ENCODE data around the gene MYT1. TPM values are rescaled to one million over a fixed set of nuclear protein-coding genes. Genes with fewer than 3 reads are reported as not detected.

Gene MYT1
- polyA plus RNA-seq, 3 donors = not detected

GRCh38 chr20:64157878-64158277 lies 6.4 kb upstream of the MYT1 start:
- Histone ChIP-seq H4K20me1 (ENCODE audit: insufficient read depth, low read length) (no peaks in the 10 kb centered on the region), H3K4me3 (replicated peaks in 1 of 3; ENCODE audit: low read depth in 2 of 3, low read length in 3 of 3) (no peak overlapping the region), H2AFZ (ENCODE audit: insufficient read depth, low read depth, low read length, poor library complexity, severe bottlenecking) (no peak overlapping the region), H3K27me3 (ENCODE audit: control insufficient read depth in 2 of 2, insufficient read depth in 2 of 2, low read length in 2 of 2) (peaks cover 0 to 26% of the 10 kb centered on the region in 2 donors), H3K4me2 (replicated peaks; ENCODE audit: extremely low read depth, low read length, poor library complexity, severe bottlenecking) (no peak overlapping the region), H3K79me2 (ENCODE audit: insufficient read depth, low read length) (no peaks in the 10 kb centered on the region), H3K9me3 (replicated peaks in 1 of 2; ENCODE audit: control insufficient read depth in 1 of 2, insufficient read depth in 1 of 2, low read length in 2 of 2) (no peaks in the 10 kb centered on the region), H3K9ac (ENCODE audit: insufficient read depth, low read length, poor library complexity, severe bottlenecking) (no peak overlapping the region), H3K36me3 (replicated peaks in 1 of 2; ENCODE audit: control insufficient read depth in 1 of 2, insufficient read depth in 2 of 2, low read length in 2 of 2) (no peaks in the 10 kb centered on the region), H3K27ac (ENCODE audit: low read depth in 1 of 2, low read length in 2 of 2) (no peak overlapping the region), H3K4me1 (ENCODE audit: control insufficient read depth in 1 of 2, insufficient read depth in 2 of 2, low read length in 2 of 2) (no peaks in the 10 kb centered on the region)
- no peaks in the 10 kb centered on the region for H3K36me3 Mint-ChIP-seq
- H3K27ac Mint-ChIP-seq = no peak overlapping the region
- H3K4me1 Mint-ChIP-seq = no peaks in the 10 kb centered on the region
- peaks cover 0 to 3% (median 0%) of the 10 kb centered on the region in 7 donors for H3K9me3 Mint-ChIP-seq
- TF ChIP-seq CTCF (IDR thresholded peaks at IDR 0.05) = no peak
- WGBS (ENCODE audit: insufficient coverage) = 88% methylated on average over 1 of the region's 1 CpG
- intact Hi-C loops (cut with micrococcal nuclease) = no loop called here
- no peak overlapping the region for H3K4me3 Mint-ChIP-seq
- no peak for DNase-seq
- H3K27me3 Mint-ChIP-seq (ENCODE audit: low read depth in 3 of 3) = peaks cover 18 to 33% (median 24%) of the 10 kb centered on the region in 3 donors

DNA sequence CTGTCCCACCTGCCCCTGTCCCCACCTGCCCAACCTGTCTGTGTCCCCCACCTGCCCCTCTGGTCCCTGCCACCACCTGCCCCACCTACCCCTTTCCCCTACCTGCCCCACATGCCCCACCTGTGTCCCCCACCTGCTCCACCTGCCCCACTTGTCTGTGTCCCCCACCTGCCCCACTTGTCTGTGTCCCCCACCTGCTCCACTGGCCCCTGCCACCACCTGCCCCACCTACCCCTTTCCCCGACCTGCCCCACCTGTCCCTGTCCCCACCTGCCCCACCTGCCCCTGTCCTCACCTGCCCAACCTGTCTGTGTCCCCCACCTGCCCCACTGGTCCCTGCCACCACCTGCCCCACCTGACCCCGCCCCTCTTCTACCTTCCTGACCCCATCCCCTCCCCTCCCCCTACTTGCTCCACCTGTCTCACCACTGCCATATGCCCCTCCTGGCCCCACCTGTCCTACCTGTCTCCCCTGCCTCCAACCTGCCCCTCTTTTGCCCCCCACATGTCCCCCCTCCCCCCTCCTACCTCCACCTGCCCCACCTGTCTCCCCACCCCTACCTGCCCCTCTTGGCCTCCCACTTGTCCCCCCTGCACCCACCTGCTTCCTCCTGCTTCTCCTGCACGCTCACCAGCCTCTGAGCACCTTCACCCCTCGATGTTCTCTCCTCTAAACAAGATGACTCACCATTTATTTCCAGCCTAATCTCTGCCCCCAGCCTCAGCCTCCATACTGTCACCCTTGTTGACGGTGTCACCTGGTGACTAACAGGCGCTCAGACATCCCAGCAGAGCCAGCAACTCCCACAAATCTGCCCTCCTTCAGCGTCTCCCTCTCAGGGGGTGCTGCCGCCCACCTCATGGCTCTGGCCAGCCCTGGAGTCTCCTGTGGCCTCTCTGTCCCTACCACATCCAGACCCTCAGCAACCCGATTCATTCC lies 5.6 kb upstream of the MYT1 start:
- Mint-ChIP-seq H3K4me1 (no peaks in the 10 kb centered on the region), H3K27ac (no peak overlapping the region), H3K27me3 (ENCODE audit: low read depth in 3 of 3) (peaks cover 18 to 34% (median 26%) of the 10 kb centered on the region in 3 donors), H3K36me3 (no peaks in the 10 kb centered on the region), H3K4me3 (no peak overlapping the region), H3K9me3 (peaks cover 0 to 2% (median 0%) of the 10 kb centered on the region in 7 donors)
- WGBS (ENCODE audit: insufficient coverage) = 74% methylated on average over 7 of the region's 9 CpGs
- DNase-seq = no peak
- TF ChIP-seq CTCF (IDR thresholded peaks at IDR 0.05) = no peak
- no peak overlapping the region for H3K4me2 ChIP-seq (replicated peaks; ENCODE audit: extremely low read depth, low read length, poor library complexity, severe bottlenecking)
- no peaks in the 10 kb centered on the region for H3K79me2 ChIP-seq (ENCODE audit: insufficient read depth, low read length)
- no peaks in the 10 kb centered on the region for H3K9me3 ChIP-seq (replicated peaks in 1 of 2; ENCODE audit: control insufficient read depth in 1 of 2, insufficient read depth in 1 of 2, low read length in 2 of 2)
- intact Hi-C loops (cut with micrococcal nuclease) = no loop called here
- no peaks in the 10 kb centered on the region for H3K36me3 ChIP-seq (replicated peaks in 1 of 2; ENCODE audit: control insufficient read depth in 1 of 2, insufficient read depth in 2 of 2, low read length in 2 of 2)
- no peak overlapping the region for H3K27ac ChIP-seq (ENCODE audit: low read depth in 1 of 2, low read length in 2 of 2)
- H3K4me3 ChIP-seq (replicated peaks in 1 of 3; ENCODE audit: low read depth in 2 of 3, low read length in 3 of 3) = no peak overlapping the region
- peaks cover 0 to 32% of the 10 kb centered on the region in 2 donors for H3K27me3 ChIP-seq (ENCODE audit: control insufficient read depth in 2 of 2, insufficient read depth in 2 of 2, low read length in 2 of 2)
- no peak overlapping the region for H2AFZ ChIP-seq (ENCODE audit: insufficient read depth, low read depth, low read length, poor library complexity, severe bottlenecking)
- no peak overlapping the region for H3K9ac ChIP-seq (ENCODE audit: insufficient read depth, low read length, poor library complexity, severe bottlenecking)
- H3K4me1 ChIP-seq (ENCODE audit: control insufficient read depth in 1 of 2, insufficient read depth in 2 of 2, low read length in 2 of 2) = no peaks in the 10 kb centered on the region
- H4K20me1 ChIP-seq (ENCODE audit: insufficient read depth, low read length) = no peaks in the 10 kb centered on the region

Data from CD14-positive monocyte (primary cell).